GM10266 (cell line): ENCODE measurements around the gene EPHA4.

Experiments used
- DNase-seq: peaks from one replicate; pipeline ENCODE4 v3.0.0; 2012; ENCODE audit errors: extremely low spot score
- CTCF ChIP-seq: IDR thresholded peaks from 2 replicates; pipeline ENCODE4 v1.5.1; 2012; ENCODE audit warnings: mild to moderate bottlenecking, low read depth; ENCODE audit not compliant: control insufficient read depth, insufficient read depth; ENCODE audit errors: missing control alignments

EPHA4 gene

GRCh38 chr2:221370857-221371211, 201.3 kb downstream of the EPHA4 start:
- TF ChIP-seq CTCF, result no peak
- no peak for DNase-seq

GRCh38 chr2:221370076-221370856, 201.8 kb downstream of the EPHA4 start:
- no peak for DNase-seq
- TF ChIP-seq CTCF, result no peak
